OCI-LY7 (cell line): Measurements from ENCODE around the gene ADCY9. TPM values are rescaled to one million over a fixed set of nuclear protein-coding genes. Genes with fewer than 3 reads are reported as not detected.

Experiments used
- BruUV-seq: library from RNA; stranded (reverse); fragments of 400-500 nt; replicated peaks from 2 replicates; lab custom pipeline; 2021; lab: Mats Ljungman, UMichigan
- CTCF ChIA-PET: fragments of 300-600 bp; sonication (Branson Sonifier 250); formaldehyde crosslinking; loops from one replicate; lab custom pipeline; 2022; ENCODE audit warnings: antibody characterized with exemption; ENCODE audit not compliant: unreplicated experiment; lab: Charles Lee
- POLR2A ChIA-PET: fragments of 300-600 bp; sonication (Branson Sonifier 250); formaldehyde crosslinking; loops from one replicate; lab custom pipeline; 2022; ENCODE audit warnings: antibody characterized with exemption; lab: Charles Lee
- DNase-seq: peaks from one replicate; pipeline ENCODE4 v3.0.0-alpha.2; 2015; ENCODE audit warnings: low spot score
- H2AFZ ChIP-seq: fragments of 200-600 bp; sonication (generic), shearing (Covaris generic); 2 replicates; pipeline ENCODE4 v1.6.1; 2014; ENCODE audit warnings: mild to moderate bottlenecking, antibody characterized with exemption, low read length, moderate library complexity
- H3K27ac ChIP-seq: fragments of 200-600 bp; sonication (generic); 2 replicates; pipeline ENCODE4 v1.5.1; 2014; ENCODE audit warnings: mixed run types, low read depth, mild to moderate bottlenecking, moderate library complexity, low read length, inconsistent platforms; ENCODE audit not compliant: poor library complexity, severe bottlenecking
- H3K36me3 ChIP-seq: fragments of 200-600 bp; sonication (generic); 2 replicates; pipeline ENCODE4 v1.6.1; 2014; ENCODE audit warnings: mild to moderate bottlenecking, antibody characterized with exemption, low read length, moderate library complexity, mixed read lengths; ENCODE audit not compliant: insufficient read depth
- H3K4me1 ChIP-seq: fragments of 200-600 bp; sonication (generic); 2 replicates; pipeline ENCODE4 v1.5.1; 2014; ENCODE audit warnings: mild to moderate bottlenecking, low read length; ENCODE audit not compliant: insufficient read depth, poor library complexity, severe bottlenecking
- H3K4me2 ChIP-seq: fragments of 200-600 bp; sonication (generic); 2 replicates; pipeline ENCODE4 v1.6.1; 2014; ENCODE audit warnings: mild to moderate bottlenecking, low read length
- H3K4me3 ChIP-seq: fragments of 200-600 bp; sonication (generic); 2 replicates; pipeline ENCODE4 v1.5.1; 2014; ENCODE audit warnings: mild to moderate bottlenecking, low read depth, low read length; ENCODE audit not compliant: poor library complexity, severe bottlenecking
- H3K79me2 ChIP-seq: fragments of 200-600 bp; sonication (generic); 2 replicates; pipeline ENCODE4 v1.6.1; 2016; ENCODE audit warnings: low read depth, mild to moderate bottlenecking, low read length, moderate library complexity, mixed read lengths; ENCODE audit not compliant: insufficient read depth
- H3K9me2 ChIP-seq: fragments of 200-600 bp; sonication (generic); 2 replicates; pipeline ENCODE4 v1.6.1; 2016; ENCODE audit warnings: mild to moderate bottlenecking, low read length, mixed read lengths; ENCODE audit not compliant: insufficient read depth
- H3K9me3 ChIP-seq: fragments of 200-600 bp; sonication (generic); 2 replicates; pipeline ENCODE4 v1.6.1; 2014; ENCODE audit warnings: mild to moderate bottlenecking, mixed run types, low read length, mixed read lengths
- H4K20me1 ChIP-seq: fragments of 200-600 bp; sonication (generic); 2 replicates; pipeline ENCODE4 v1.6.1; 2014; ENCODE audit warnings: mild to moderate bottlenecking, antibody characterized with exemption, low read length, moderate library complexity, mixed read lengths; ENCODE audit not compliant: insufficient read depth
- CTCF ChIP-seq: fragments of 200-600 bp; sonication (generic); conservative IDR thresholded peaks from 2 replicates; pipeline ENCODE4 v1.5.1; 2014; ENCODE audit warnings: mild to moderate bottlenecking, antibody characterized with exemption, low read length, moderate library complexity, mixed read lengths
- EZH2phosphoT487 ChIP-seq: fragments of 200-600 bp; sonication (generic); IDR thresholded peaks from 2 replicates; pipeline ENCODE4 v1.6.1; 2018; ENCODE audit warnings: low read depth, borderline replicate concordance, mild to moderate bottlenecking, mixed run types, antibody characterized with exemption, low read length, moderate library complexity, mixed read lengths
- intact Hi-C: fragments of 100-400 bp; cut with micrococcal nuclease; formaldehyde crosslinking; loops from one replicate; pipeline ENCODE4 v1.10.0; 2022; ENCODE audit not compliant: unreplicated experiment
- total RNA-seq, 2 experiments: library from RNA; depleted of rRNA in 1 of 2; stranded (reverse); fragments of >200 nt in 1 of 2; shearing (Covaris generic) in 1 of 2; gene quantifications; 2 replicates each; pipeline ENCODE4 v1.2.3, GENCODE V29; 2014 to 2022

Gene ADCY9
- total RNA-seq, 2 experiments from 2014 or later = 0.22 to 0.34 TPM

GRCh38 chr16:4083347-4083870 lies 32.8 kb downstream of the ADCY9 start:
- BruUV-seq = no TSS peak
- no peaks in the 10 kb centered on the region for H3K9me3 ChIP-seq
- no peak overlapping the region for H2AFZ ChIP-seq
- H3K9me2 ChIP-seq = no peaks in the 10 kb centered on the region
- CTCF ChIA-PET = no interaction called here
- no peak overlapping the region for H3K4me3 ChIP-seq
- H3K36me3 ChIP-seq = no peaks in the 10 kb centered on the region
- no peak overlapping the region for H3K27ac ChIP-seq
- H3K4me2 ChIP-seq = no peak overlapping the region
- TF ChIP-seq EZH2phosphoT487 = no peak
- TF ChIP-seq CTCF = no peak
- DNase-seq = no peak
- no peaks in the 10 kb centered on the region for H3K4me1 ChIP-seq
- intact Hi-C loops = no loop called here
- POLR2A ChIA-PET = interaction anchor here (0.8 kb wide), 1 partner anchor 31 kb away, joined by 3 read pairs; no protein-coding TSS in a partner anchor
- H3K79me2 ChIP-seq = no peaks in the 10 kb centered on the region
- H4K20me1 ChIP-seq = no peaks in the 10 kb centered on the region

- TF ChIP-seq CTCF (no peak), EZH2phosphoT487 (no peak)
- H3K36me3 ChIP-seq = no peaks in the 10 kb centered on the region
- no peaks in the 10 kb centered on the region for H4K20me1 ChIP-seq
- no peaks in the 10 kb centered on the region for H3K9me3 ChIP-seq
- BruUV-seq = no TSS peak
- DNase-seq = no peak
- H2AFZ ChIP-seq = no peak overlapping the region
- ChIA-PET POLR2A (no interaction called here), CTCF (no interaction called here)
- no peaks in the 10 kb centered on the region for H3K9me2 ChIP-seq
- H3K4me2 ChIP-seq = no peak overlapping the region
- no peak overlapping the region for H3K4me3 ChIP-seq
- intact Hi-C loops = no loop called here
- H3K4me1 ChIP-seq = no peaks in the 10 kb centered on the region
- H3K79me2 ChIP-seq = no peaks in the 10 kb centered on the region
- no peak overlapping the region for H3K27ac ChIP-seq
Measured at GRCh38 chr16:4082474-4083044, 33.7 kb downstream of the ADCY9 start.

- TF ChIP-seq CTCF = no peak
- TF ChIP-seq EZH2phosphoT487 = no peak
- BruUV-seq = no TSS peak
- ChIA-PET CTCF (no interaction called here), POLR2A (interaction anchor here (0.7 to 0.8 kb wide), 2 partner anchors 15 to 113 kb away, joined by 4 read pairs; no protein-coding TSS in a partner anchor)
- intact Hi-C loops = no loop called here
- H2AFZ ChIP-seq = no peak overlapping the region
- no peak overlapping the region for H3K27ac ChIP-seq
- no peaks in the 10 kb centered on the region for H3K79me2 ChIP-seq
- H3K9me3 ChIP-seq = no peaks in the 10 kb centered on the region
- no peak overlapping the region for H3K4me2 ChIP-seq
- H3K36me3 ChIP-seq = no peaks in the 10 kb centered on the region
- H4K20me1 ChIP-seq = no peaks in the 10 kb centered on the region
- H3K4me3 ChIP-seq = no peak overlapping the region
- DNase-seq = no peak
- no peaks in the 10 kb centered on the region for H3K9me2 ChIP-seq
- no peaks in the 10 kb centered on the region for H3K4me1 ChIP-seq
Measured at GRCh38 chr16:4081521-4082021, 34.7 kb downstream of the ADCY9 start.
